ENCODE measurements around the gene ARFRP1. TPM values are rescaled to one million over a fixed set of nuclear protein-coding genes. Genes with fewer than 3 reads are reported as not detected.
A peak's percentile ranks its signal among the peaks of the same experiment; 100 is the strongest.

Gene ARFRP1
- total and polyA plus RNA-seq, 2 of the 13 experiments (the other 11 are each of a cell fraction or from before 2014, with no cell fraction given): 32.0 to 51.1 TPM

- TF ChIP-seq BRF2 (CRISPR knock-in tag; IDR thresholded peaks at IDR 0.05): 0 out of 2 replicates have a peak, but pooled peaks have one; percentile 50
- peak; percentile 98 for TF ChIP-seq HOXD1 (CRISPR knock-in tag; IDR thresholded peaks at IDR 0.05)
- no peak for TF ChIP-seq ZNF33A (CRISPR knock-in tag; IDR thresholded peaks at IDR 0.05; ENCODE audit: borderline replicate concordance)
- 0 out of 2 replicates have a peak, but pooled peaks have one; percentile 58 for TF ChIP-seq ZNF615 (CRISPR knock-in tag; IDR thresholded peaks at IDR 0.05; ENCODE audit: borderline replicate concordance)
- peak; percentile 100 for TF ChIP-seq KLF11 (CRISPR knock-in tag; IDR thresholded peaks at IDR 0.05)
- TF ChIP-seq ZNF253 (CRISPR knock-in tag; IDR thresholded peaks at IDR 0.05; ENCODE audit: borderline replicate concordance): peak; percentile 96
- no peak for TF ChIP-seq MAFG (CRISPR knock-in tag; IDR thresholded peaks at IDR 0.05)
- peak; percentile 72 for TF ChIP-seq GABPA (IDR thresholded peaks at IDR 0.05; ENCODE audit: low read depth, low read length)
- TF ChIP-seq GABPA (CRISPR knock-in tag; IDR thresholded peaks at IDR 0.05; ENCODE audit: low read depth): peak; percentile 88
- TF ChIP-seq ARNTL (CRISPR knock-in tag; IDR thresholded peaks at IDR 0.05): peak; percentile 94
- TF ChIP-seq TSC22D2 (CRISPR knock-in tag; IDR thresholded peaks at IDR 0.05; ENCODE audit: borderline replicate concordance): peak; percentile 99
- no peak for TF ChIP-seq DNMT1 (CRISPR knock-in tag; IDR thresholded peaks at IDR 0.05)
- peak; percentile 98 for TF ChIP-seq SP140L (CRISPR knock-in tag; IDR thresholded peaks at IDR 0.05; ENCODE audit: borderline replicate concordance)
- no peak for TF ChIP-seq TBL1XR1 (IDR thresholded peaks at IDR 0.05; ENCODE audit: borderline replicate concordance, low read length, partially characterized antibody)
- peak; percentile 90 for TF ChIP-seq ZNF768 (CRISPR knock-in tag; IDR thresholded peaks at IDR 0.05)
- TF ChIP-seq MTERF4 (CRISPR knock-in tag; IDR thresholded peaks at IDR 0.05): peak; percentile 99
- TF ChIP-seq NAIF1 (CRISPR knock-in tag; IDR thresholded peaks at IDR 0.05; ENCODE audit: borderline replicate concordance): peak; percentile 60; the same call in 1 of the 2 replicates
- TF ChIP-seq IRF9 (CRISPR knock-in tag; IDR thresholded peaks at IDR 0.05; ENCODE audit: borderline replicate concordance): peak; percentile 86
- TF ChIP-seq ZNF709 (CRISPR knock-in tag; IDR thresholded peaks at IDR 0.05): peak; percentile 95
- peak; percentile 85 for TF ChIP-seq ZNF503 (CRISPR knock-in tag; IDR thresholded peaks at IDR 0.05)
- TF ChIP-seq CHD2 (IDR thresholded peaks at IDR 0.05; ENCODE audit: low read depth, low read length): no peak
- no peak for TF ChIP-seq RORA (CRISPR knock-in tag; IDR thresholded peaks at IDR 0.05)
- TF ChIP-seq ZBTB7A (CRISPR knock-in tag; IDR thresholded peaks at IDR 0.05): peak; percentile 73
- TF ChIP-seq NFE2L2 (IDR thresholded peaks at IDR 0.05; ENCODE audit: low read length): no peak
- no peak for TF ChIP-seq AKAP8 (CRISPR knock-in tag; IDR thresholded peaks at IDR 0.05)
- no peak for TF ChIP-seq SMARCE1 (IDR thresholded peaks at IDR 0.05; ENCODE audit: borderline replicate concordance)
Measured at GRCh38 chr20:63653041-63653973, 54.5 kb downstream of the ARFRP1 start, which contains the start of gene STMN3 (continued).
